Measurements from ENCODE around the gene FBXO5. TPM values are rescaled to one million over a fixed set of nuclear protein-coding genes. Genes with fewer than 3 reads are reported as not detected.
"Not testable (repeated sequence)": the region's sequence is repeated elsewhere in the genome, so short reads cannot be mapped to it uniquely, and the experiment has no call there.

The FBXO5 gene
- total and polyA plus RNA-seq, 4 donors, result 2.5 to 6.0 (median 4.0) TPM

GRCh38 chr6:152975204-152975915 lies 7.5 kb downstream of the FBXO5 start:
- intact Hi-C loops (cut with DNase I), result no loop called here
- no peaks in the 10 kb centered on the region for H3K9me3 ChIP-seq (ENCODE audit: control insufficient read depth, low read length)
- WGBS, 2 donors, result 93 to 94% methylated on average over 4 of the region's 4 CpGs
- H3K4me1 ChIP-seq (ENCODE audit: control insufficient read depth in 1 of 2, insufficient read depth in 2 of 2, low read length in 2 of 2), result no peaks in the 10 kb centered on the region
- ATAC-seq (ENCODE audit: low FRiP score) (no peak), DNase-seq (no peak)
- H3K4me3 ChIP-seq (ENCODE audit: low read length in 2 of 2), result no peak overlapping the region
- H3K27me3 ChIP-seq (ENCODE audit: control insufficient read depth in 1 of 2, insufficient read depth in 2 of 2, low read length in 1 of 2), result no peaks in the 10 kb centered on the region
- H3K36me3 ChIP-seq (ENCODE audit: control insufficient read depth in 1 of 2, insufficient read depth in 2 of 2, low read length in 1 of 2), result peaks cover 0 to 8% of the 10 kb centered on the region in 2 donors
- no peak overlapping the region for H3K27ac ChIP-seq (ENCODE audit: low read depth in 1 of 2, low read length in 2 of 2)

- peaks cover 2% of the 10 kb centered on the region for H3K9me3 ChIP-seq (ENCODE audit: control insufficient read depth, low read length)
- intact Hi-C loops (cut with DNase I), result no loop called here
- no peaks in the 10 kb centered on the region for H3K27me3 ChIP-seq (ENCODE audit: control insufficient read depth in 1 of 2, insufficient read depth in 2 of 2, low read length in 1 of 2)
- no peak overlapping the region for H3K4me3 ChIP-seq (ENCODE audit: low read length in 2 of 2)
- H3K27ac ChIP-seq (ENCODE audit: low read depth in 1 of 2, low read length in 2 of 2), result no peak overlapping the region
- WGBS, 2 donors, result 95 to 97% methylated on average over 1 of the region's 1 CpG
- no peaks in the 10 kb centered on the region for H3K4me1 ChIP-seq (ENCODE audit: control insufficient read depth in 1 of 2, insufficient read depth in 2 of 2, low read length in 2 of 2)
- H3K36me3 ChIP-seq (ENCODE audit: control insufficient read depth in 1 of 2, insufficient read depth in 2 of 2, low read length in 1 of 2), result peaks cover 0 to 8% of the 10 kb centered on the region in 2 donors
- ATAC-seq (ENCODE audit: low FRiP score) (no peak), DNase-seq (no peak)
Observed at GRCh38 chr6:152973916-152974315, 8.9 kb downstream of the FBXO5 start.

DNA sequence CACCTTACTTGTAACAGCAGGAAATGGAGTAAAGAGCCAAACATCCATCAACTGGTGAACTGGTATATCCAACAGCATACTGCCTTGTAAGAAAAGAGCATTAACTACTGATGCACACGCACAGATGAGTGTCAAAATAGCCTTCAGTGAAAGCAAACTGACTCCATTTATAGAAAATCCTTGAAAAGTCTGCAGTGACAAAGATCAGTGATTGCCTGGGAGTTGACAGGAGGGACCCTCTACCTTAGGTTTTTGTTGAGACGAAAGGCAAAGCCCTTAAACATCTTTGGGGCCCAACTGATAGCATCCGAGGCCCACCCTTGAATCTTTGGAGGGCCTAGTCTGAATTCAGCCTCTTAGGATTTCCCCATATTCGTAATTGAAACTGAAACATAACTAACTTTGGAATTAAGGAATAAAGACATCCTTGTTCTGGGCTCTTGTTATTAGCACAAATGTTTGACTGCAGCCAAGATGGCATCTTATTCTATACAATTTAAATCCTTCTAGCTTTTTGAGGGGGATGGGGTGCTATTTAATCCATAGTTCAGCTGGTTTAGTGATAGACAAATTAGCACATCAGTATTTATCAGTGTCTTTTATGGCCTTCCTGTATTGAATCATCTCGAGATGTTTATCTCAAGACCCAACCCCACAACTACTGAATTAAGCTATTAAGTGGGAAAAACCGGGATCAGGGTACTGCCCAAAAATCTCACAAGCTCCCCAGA lies 13.0 kb downstream of the FBXO5 start:
- DNase-seq, result no peak
- peaks cover 0 to 6% of the 10 kb centered on the region in 2 donors for H3K36me3 ChIP-seq (ENCODE audit: control insufficient read depth in 1 of 2, insufficient read depth in 2 of 2, low read length in 1 of 2)
- H3K27me3 ChIP-seq (ENCODE audit: control insufficient read depth in 1 of 2, insufficient read depth in 2 of 2, low read length in 1 of 2), result no peaks in the 10 kb centered on the region
- ATAC-seq (ENCODE audit: low FRiP score), result no peak
- H3K27ac ChIP-seq (ENCODE audit: low read depth in 1 of 2, low read length in 2 of 2), result no peak overlapping the region
- H3K4me3 ChIP-seq (ENCODE audit: low read length in 2 of 2), result no peak overlapping the region
- no peaks in the 10 kb centered on the region for H3K4me1 ChIP-seq (ENCODE audit: control insufficient read depth in 1 of 2, insufficient read depth in 2 of 2, low read length in 2 of 2)
- WGBS, 2 donors, result 97% methylated on average over 6 of the region's 6 CpGs
- peaks cover 4% of the 10 kb centered on the region for H3K9me3 ChIP-seq (ENCODE audit: control insufficient read depth, low read length)
- intact Hi-C loops (cut with DNase I), result no loop called here

GRCh38 chr6:152966168-152966894 lies 16.5 kb downstream of the FBXO5 start:
- DNase-seq; ATAC-seq (ENCODE audit: low FRiP score); H3K36me3 ChIP-seq (ENCODE audit: control insufficient read depth in 1 of 2, insufficient read depth in 2 of 2, low read length in 1 of 2); H3K27me3 ChIP-seq (ENCODE audit: control insufficient read depth in 1 of 2, insufficient read depth in 2 of 2, low read length in 1 of 2); intact Hi-C loops (cut with DNase I); H3K4me1 ChIP-seq (ENCODE audit: control insufficient read depth in 1 of 2, insufficient read depth in 2 of 2, low read length in 2 of 2); H3K4me3 ChIP-seq (ENCODE audit: low read length in 2 of 2); H3K9me3 ChIP-seq (ENCODE audit: control insufficient read depth, low read length); H3K27ac ChIP-seq (ENCODE audit: low read depth in 1 of 2, low read length in 2 of 2): not testable (repeated sequence)
- 87 to 91% methylated on average over 9 to 15 of the region's 15 CpGs for WGBS, 2 donors

DNA sequence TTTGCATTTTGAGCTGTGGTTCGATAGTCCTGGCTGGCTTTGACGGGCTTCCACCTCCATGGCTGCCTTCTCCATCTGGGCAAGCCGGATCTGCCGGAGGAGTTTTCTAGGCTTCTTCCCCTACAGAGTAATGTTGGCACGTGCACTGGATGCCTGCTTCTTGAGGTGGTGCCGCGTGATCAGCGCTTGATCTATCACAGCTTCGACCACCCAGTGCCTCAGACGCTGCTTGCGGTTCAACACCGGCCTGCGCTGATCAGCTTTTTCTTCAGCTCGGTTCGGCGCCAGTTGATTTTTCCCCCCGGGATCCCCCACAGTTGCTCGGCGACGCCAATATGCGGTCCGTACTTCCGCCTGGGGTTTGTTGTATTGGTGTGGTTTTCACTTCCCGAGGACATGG lies 23.5 kb downstream of the FBXO5 start:
- no peaks in the 10 kb centered on the region for H3K9me3 ChIP-seq (ENCODE audit: control insufficient read depth, low read length)
- no peaks in the 10 kb centered on the region for H3K27me3 ChIP-seq (ENCODE audit: control insufficient read depth in 1 of 2, insufficient read depth in 2 of 2, low read length in 1 of 2)
- no peaks in the 10 kb centered on the region for H3K36me3 ChIP-seq (ENCODE audit: control insufficient read depth in 1 of 2, insufficient read depth in 2 of 2, low read length in 1 of 2)
- no peak overlapping the region for H3K4me3 ChIP-seq (ENCODE audit: low read length in 2 of 2)
- H3K4me1 ChIP-seq (ENCODE audit: control insufficient read depth in 1 of 2, insufficient read depth in 2 of 2, low read length in 2 of 2), result no peaks in the 10 kb centered on the region
- 93 to 94% methylated on average over 24 of the region's 24 CpGs for WGBS, 2 donors
- DNase-seq (no peak), ATAC-seq (ENCODE audit: low FRiP score) (no peak)
- intact Hi-C loops (cut with DNase I), result no loop called here
- no peak overlapping the region for H3K27ac ChIP-seq (ENCODE audit: low read depth in 1 of 2, low read length in 2 of 2)

- no peak for ATAC-seq (ENCODE audit: low FRiP score)
Observed at GRCh38 chr6:152957796-152958195, 25.0 kb downstream of the FBXO5 start.

GRCh38 chr6:152954443-152954842 lies 28.4 kb downstream of the FBXO5 start:
- Histone ChIP-seq H3K27me3 (ENCODE audit: control insufficient read depth in 1 of 2, insufficient read depth in 2 of 2, low read length in 1 of 2) (no peaks in the 10 kb centered on the region), H3K36me3 (ENCODE audit: control insufficient read depth in 1 of 2, insufficient read depth in 2 of 2, low read length in 1 of 2) (no peaks in the 10 kb centered on the region), H3K4me3 (ENCODE audit: low read length in 2 of 2) (no peak overlapping the region), H3K4me1 (ENCODE audit: control insufficient read depth in 1 of 2, insufficient read depth in 2 of 2, low read length in 2 of 2) (no peaks in the 10 kb centered on the region), H3K27ac (ENCODE audit: low read depth in 1 of 2, low read length in 2 of 2) (no peak overlapping the region), H3K9me3 (ENCODE audit: control insufficient read depth, low read length) (no peaks in the 10 kb centered on the region)
- intact Hi-C loops (cut with DNase I), result no loop called here
- WGBS, 2 donors, result 54 to 59% methylated on average over 3 of the region's 3 CpGs
- DNase-seq, result no peak
- no peak for ATAC-seq (ENCODE audit: low FRiP score)

More at GRCh38 chr6:152957796-152958195, 25.0 kb downstream of the FBXO5 start:
- intact Hi-C loops (cut with DNase I), result no loop called here
- DNase-seq, result no peak
- H3K9me3 ChIP-seq (ENCODE audit: control insufficient read depth, low read length), result no peaks in the 10 kb centered on the region
- no peak overlapping the region for H3K4me3 ChIP-seq (ENCODE audit: low read length in 2 of 2)
- H3K27ac ChIP-seq (ENCODE audit: low read depth in 1 of 2, low read length in 2 of 2), result no peak overlapping the region
- no peaks in the 10 kb centered on the region for H3K27me3 ChIP-seq (ENCODE audit: control insufficient read depth in 1 of 2, insufficient read depth in 2 of 2, low read length in 1 of 2)
- no peaks in the 10 kb centered on the region for H3K36me3 ChIP-seq (ENCODE audit: control insufficient read depth in 1 of 2, insufficient read depth in 2 of 2, low read length in 1 of 2)
- 74 to 78% methylated on average over 1 of the region's 1 CpG for WGBS, 2 donors
- H3K4me1 ChIP-seq (ENCODE audit: control insufficient read depth in 1 of 2, insufficient read depth in 2 of 2, low read length in 2 of 2), result no peaks in the 10 kb centered on the region

GRCh38 chr6:152952866-152953509 lies 29.9 kb downstream of the FBXO5 start:
- Histone ChIP-seq H3K27me3 (ENCODE audit: control insufficient read depth in 1 of 2, insufficient read depth in 2 of 2, low read length in 1 of 2) (no peaks in the 10 kb centered on the region), H3K4me1 (ENCODE audit: control insufficient read depth in 1 of 2, insufficient read depth in 2 of 2, low read length in 2 of 2) (no peaks in the 10 kb centered on the region), H3K9me3 (ENCODE audit: control insufficient read depth, low read length) (no peaks in the 10 kb centered on the region), H3K4me3 (ENCODE audit: low read length in 2 of 2) (no peak overlapping the region), H3K36me3 (ENCODE audit: control insufficient read depth in 1 of 2, insufficient read depth in 2 of 2, low read length in 1 of 2) (no peaks in the 10 kb centered on the region), H3K27ac (ENCODE audit: low read depth in 1 of 2, low read length in 2 of 2) (no peak overlapping the region)
- DNase-seq, result no peak
- ATAC-seq (ENCODE audit: low FRiP score), result no peak
- intact Hi-C loops (cut with DNase I), result no loop called here
- WGBS, 2 donors, result 63 to 64% methylated on average over 7 of the region's 7 CpGs

Measured in aorta (tissue), 5 donors.